Liver (tissue), 9 donors: ENCODE measurements around the gene P2RY8. TPM values are rescaled to one million over a fixed set of nuclear protein-coding genes. Genes with fewer than 3 reads are reported as not detected.

Source experiments
- DNase-seq: peaks from one replicate; pipeline ENCODE4 v3.0.0-alpha.2; 2017; ENCODE audit warnings: low spot score
- H3K27ac ChIP-seq, 2 donors: one replicate each; pipeline ENCODE4 v1.7.0; 2013; ENCODE audit warnings: inconsistent platforms in 2 of 2, low read length in 2 of 2, control low read depth in 1 of 2, low read depth in 1 of 2, mild to moderate bottlenecking in 1 of 2
- H3K27me3 ChIP-seq, 4 donors: one replicate each; pipeline versions ENCODE4 v1.6.1 to v1.7.0; 2013; ENCODE audit warnings: low read length in 3 of 4, inconsistent platforms in 1 of 4, mild to moderate bottlenecking in 1 of 4, moderate library complexity in 1 of 4; ENCODE audit not compliant: control insufficient read depth in 4 of 4, insufficient read depth in 4 of 4
- H3K36me3 ChIP-seq, 4 donors: one replicate each; pipeline versions ENCODE4 v1.6.1 to v1.7.0; 2013; ENCODE audit warnings: low read length in 3 of 4, mild to moderate bottlenecking in 3 of 4, low read depth in 1 of 4, moderate library complexity in 1 of 4; ENCODE audit not compliant: control insufficient read depth in 4 of 4, insufficient read depth in 3 of 4
- H3K4me1 ChIP-seq, 4 donors: one replicate each; pipeline versions ENCODE4 v1.6.1 to v1.7.0; 2013; ENCODE audit warnings: low read length in 3 of 4, mild to moderate bottlenecking in 3 of 4, moderate library complexity in 1 of 4; ENCODE audit not compliant: control insufficient read depth in 4 of 4, insufficient read depth in 4 of 4
- H3K4me3 ChIP-seq, 3 donors: one replicate each; pipeline versions ENCODE4 v1.6.1 to v1.7.0; 2013; ENCODE audit warnings: low read length in 3 of 3, control low read depth in 1 of 3, low read depth in 1 of 3, mild to moderate bottlenecking in 1 of 3
- H3K9ac ChIP-seq, 2 donors: one replicate each; pipeline ENCODE4 v1.7.0; 2013; ENCODE audit warnings: low read length in 2 of 2, mild to moderate bottlenecking in 2 of 2, moderate library complexity in 2 of 2, control low read depth in 1 of 2, low read depth in 1 of 2
- H3K9me3 ChIP-seq, 4 donors: one replicate each; pipeline versions ENCODE4 v1.6.1 to v1.7.0; 2013; ENCODE audit warnings: low read length in 3 of 4; ENCODE audit not compliant: control insufficient read depth in 4 of 4
- CTCF ChIP-seq: fragments of 150-350 bp; IDR thresholded peaks from 2 replicates; pipeline ENCODE4 v1.5.1; 2017; ENCODE audit warnings: improper control_type of control experiment, low read depth, low read length; ENCODE audit not compliant: missing input control
- EGR1 ChIP-seq, 2 donors: IDR thresholded peaks; 2 replicates each; pipeline ENCODE4 v1.6.1; 2016 to 2018; ENCODE audit warnings: antibody characterized with exemption in 2 of 2, low read depth in 2 of 2
- FOXA2 ChIP-seq: IDR thresholded peaks from 2 replicates; pipeline ENCODE4 v1.6.1; 2016; ENCODE audit warnings: antibody characterized with exemption
- GABPA ChIP-seq, 2 donors: IDR thresholded peaks in 1 of 2; conservative IDR thresholded peaks in 1 of 2; 2 replicates each; pipeline ENCODE4 v1.6.1; 2016; ENCODE audit warnings: antibody characterized with exemption in 2 of 2, mild to moderate bottlenecking in 1 of 2, moderate library complexity in 1 of 2
- HNF4A ChIP-seq, 2 donors: conservative IDR thresholded peaks; 2 replicates each; pipeline ENCODE4 v1.6.1; 2016; ENCODE audit warnings: antibody characterized with exemption in 2 of 2, mild to moderate bottlenecking in 2 of 2
- HNF4G ChIP-seq: IDR thresholded peaks from 2 replicates; pipeline ENCODE4 v1.6.1; 2016; ENCODE audit warnings: antibody characterized with exemption
- JUND ChIP-seq, 2 donors: IDR thresholded peaks; 2 replicates each; pipeline ENCODE4 v1.6.1; 2016; ENCODE audit warnings: antibody characterized with exemption in 2 of 2
- NR2F2 ChIP-seq: IDR thresholded peaks from 2 replicates; pipeline ENCODE4 v1.6.1; 2016; ENCODE audit warnings: antibody characterized with exemption
- RAD21 ChIP-seq, 2 donors: IDR thresholded peaks; 2 replicates each; pipeline ENCODE4 v1.6.1; 2016; ENCODE audit warnings: antibody characterized with exemption in 2 of 2, mild to moderate bottlenecking in 2 of 2
- RXRA ChIP-seq, 2 donors: IDR thresholded peaks; 2 replicates each; pipeline ENCODE4 v1.6.1; 2017 to 2018; ENCODE audit warnings: antibody characterized with exemption in 2 of 2, mild to moderate bottlenecking in 1 of 2
- YY1 ChIP-seq: IDR thresholded peaks from 2 replicates; pipeline ENCODE4 v1.6.1; 2016; ENCODE audit warnings: antibody characterized with exemption, mild to moderate bottlenecking
- WGBS: extraction: QIAGEN DNeasy Blood & Tissue Kit; methylation state at CpG from one replicate; pipeline ENCODE4 v1.1.7; 2013; 5-methylcytosine and 5-hydroxymethylcytosine counted together
- polyA plus RNA-seq, 2 donors: library from polyadenylated mRNA; stranded (reverse) in 1 of 2; unstranded in 1 of 2; fragments of 200-250 nt in 1 of 2; fragments of >200 nt in 1 of 2; fragmentation: Nextera tagmentation in 1 of 2; extraction: Ambion mirVana in 1 of 2; gene quantifications; one replicate each; pipeline versions ENCODE4 v1.2.1 to v1.2.3, GENCODE V29; 2013 to 2015
- total RNA-seq, 2 donors: library from RNA; depleted of rRNA; stranded (reverse); fragments of >200 nt; gene quantifications; one replicate each; pipeline ENCODE4 v1.2.3, GENCODE V29; 2014
- TF ChIP-seq, protein P1 (sequence below): IDR thresholded peaks from 2 replicates; pipeline ENCODE4 v1.6.1; 2016; ENCODE audit warnings: antibody characterized with exemption, mild to moderate bottlenecking
- TF ChIP-seq, protein P2 (sequence below): IDR thresholded peaks from 2 replicates; pipeline ENCODE4 v1.6.1; 2016; ENCODE audit warnings: antibody characterized with exemption
- TF ChIP-seq, protein P3 (sequence below): IDR thresholded peaks from 2 replicates; pipeline ENCODE4 v1.6.1; 2016; ENCODE audit warnings: antibody characterized with exemption
- donor health status: healthy.
- donor health status: healthy.
- donor health status: healthy.
- donor health status: healthy.
- donor health status: healthy.

Gene P2RY8
- total and polyA plus RNA-seq, 4 donors: 0.24 to 4.4 (median 0.59) TPM

DNA sequence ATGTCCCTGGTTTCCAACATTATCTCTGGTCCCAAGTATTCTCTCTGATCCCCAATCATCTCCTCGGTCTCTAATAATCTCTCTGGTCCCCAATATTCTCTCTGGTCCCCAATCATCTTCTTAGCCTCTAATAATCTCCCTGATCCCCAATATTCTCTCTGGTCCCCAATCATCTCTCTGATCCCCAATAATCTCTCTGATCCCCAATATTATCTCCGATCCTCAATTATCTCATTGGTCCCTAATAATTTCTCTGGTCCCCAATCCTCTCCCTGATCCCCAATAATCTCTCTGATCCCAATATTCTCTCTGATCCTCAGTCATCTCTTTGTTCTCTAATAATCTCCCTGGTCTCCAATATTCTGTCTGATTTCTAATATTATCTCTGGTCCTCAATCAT lies 16.6 kb downstream of the P2RY8 start:
- H3K9me3 ChIP-seq: no peaks in the 10 kb centered on the region
- no peak for DNase-seq
- WGBS: 63% methylated on average over 2 of the region's 2 CpGs

GRCh38 chrX:1519022-1519497 lies 17.9 kb downstream of the P2RY8 start:
- WGBS: 96% methylated on average over 2 of the region's 2 CpGs
- H3K4me1 ChIP-seq: no peaks in the 10 kb centered on the region

More for the DNA sequence above, 16.6 kb downstream of the P2RY8 start:
- no peaks in the 10 kb centered on the region for H3K36me3 ChIP-seq
- no peak for TF ChIP-seq HNF4A (conservative IDR thresholded peaks at IDR 0.05)
- TF ChIP-seq RAD21 (IDR thresholded peaks at IDR 0.05): no peak
- TF ChIP-seq JUND (IDR thresholded peaks at IDR 0.05): no peak
- TF ChIP-seq, protein P1, sequence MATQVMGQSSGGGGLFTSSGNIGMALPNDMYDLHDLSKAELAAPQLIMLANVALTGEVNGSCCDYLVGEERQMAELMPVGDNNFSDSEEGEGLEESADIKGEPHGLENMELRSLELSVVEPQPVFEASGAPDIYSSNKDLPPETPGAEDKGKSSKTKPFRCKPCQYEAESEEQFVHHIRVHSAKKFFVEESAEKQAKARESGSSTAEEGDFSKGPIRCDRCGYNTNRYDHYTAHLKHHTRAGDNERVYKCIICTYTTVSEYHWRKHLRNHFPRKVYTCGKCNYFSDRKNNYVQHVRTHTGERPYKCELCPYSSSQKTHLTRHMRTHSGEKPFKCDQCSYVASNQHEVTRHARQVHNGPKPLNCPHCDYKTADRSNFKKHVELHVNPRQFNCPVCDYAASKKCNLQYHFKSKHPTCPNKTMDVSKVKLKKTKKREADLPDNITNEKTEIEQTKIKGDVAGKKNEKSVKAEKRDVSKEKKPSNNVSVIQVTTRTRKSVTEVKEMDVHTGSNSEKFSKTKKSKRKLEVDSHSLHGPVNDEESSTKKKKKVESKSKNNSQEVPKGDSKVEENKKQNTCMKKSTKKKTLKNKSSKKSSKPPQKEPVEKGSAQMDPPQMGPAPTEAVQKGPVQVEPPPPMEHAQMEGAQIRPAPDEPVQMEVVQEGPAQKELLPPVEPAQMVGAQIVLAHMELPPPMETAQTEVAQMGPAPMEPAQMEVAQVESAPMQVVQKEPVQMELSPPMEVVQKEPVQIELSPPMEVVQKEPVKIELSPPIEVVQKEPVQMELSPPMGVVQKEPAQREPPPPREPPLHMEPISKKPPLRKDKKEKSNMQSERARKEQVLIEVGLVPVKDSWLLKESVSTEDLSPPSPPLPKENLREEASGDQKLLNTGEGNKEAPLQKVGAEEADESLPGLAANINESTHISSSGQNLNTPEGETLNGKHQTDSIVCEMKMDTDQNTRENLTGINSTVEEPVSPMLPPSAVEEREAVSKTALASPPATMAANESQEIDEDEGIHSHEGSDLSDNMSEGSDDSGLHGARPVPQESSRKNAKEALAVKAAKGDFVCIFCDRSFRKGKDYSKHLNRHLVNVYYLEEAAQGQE: no peak
- TF ChIP-seq HNF4G: no peak
- no peak for TF ChIP-seq YY1
- H3K9ac ChIP-seq: no peak overlapping the region
- no peak overlapping the region for H3K27ac ChIP-seq
- H3K27me3 ChIP-seq: no peaks in the 10 kb centered on the region
- H3K4me1 ChIP-seq: no peaks in the 10 kb centered on the region
- no peak overlapping the region for H3K4me3 ChIP-seq

More at GRCh38 chrX:1519022-1519497, 17.9 kb downstream of the P2RY8 start:
- Histone ChIP-seq H3K4me3 (no peak overlapping the region), H3K9me3 (no peaks in the 10 kb centered on the region), H3K27me3 (no peaks in the 10 kb centered on the region), H3K9ac (no peak overlapping the region), H3K27ac (no peak overlapping the region), H3K36me3 (no peaks in the 10 kb centered on the region)
- DNase-seq: no peak
- TF ChIP-seq NR2F2: no peak
- TF ChIP-seq, protein P2, sequence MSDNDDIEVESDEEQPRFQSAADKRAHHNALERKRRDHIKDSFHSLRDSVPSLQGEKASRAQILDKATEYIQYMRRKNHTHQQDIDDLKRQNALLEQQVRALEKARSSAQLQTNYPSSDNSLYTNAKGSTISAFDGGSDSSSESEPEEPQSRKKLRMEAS: no peak
- TF ChIP-seq HNF4A (conservative IDR thresholded peaks at IDR 0.05): no peak
- TF ChIP-seq RAD21 (IDR thresholded peaks at IDR 0.05): no peak
- no peak for TF ChIP-seq RXRA (IDR thresholded peaks at IDR 0.05)
- TF ChIP-seq GABPA (IDR thresholded peaks at IDR 0.05 in 1 of 2, conservative IDR thresholded peaks at IDR 0.05 in 1 of 2): no peak
- TF ChIP-seq CTCF: no peak
- no peak for TF ChIP-seq EGR1 (IDR thresholded peaks at IDR 0.05; ENCODE audit: low read depth in 2 of 2)
- TF ChIP-seq FOXA2: no peak
- TF ChIP-seq, protein P3, sequence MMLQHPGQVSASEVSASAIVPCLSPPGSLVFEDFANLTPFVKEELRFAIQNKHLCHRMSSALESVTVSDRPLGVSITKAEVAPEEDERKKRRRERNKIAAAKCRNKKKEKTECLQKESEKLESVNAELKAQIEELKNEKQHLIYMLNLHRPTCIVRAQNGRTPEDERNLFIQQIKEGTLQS: no peak
